H1 (cell line): Measurements from ENCODE around the gene MISFA. TPM values are rescaled to one million over a fixed set of nuclear protein-coding genes. Genes with fewer than 3 reads are reported as not detected.

Experiments
- CTCF ChIA-PET: fragments of 300-600 bp; sonication (Branson Sonifier 250); formaldehyde crosslinking; loops from one replicate; lab custom pipeline; 2021; ENCODE audit not compliant: partially characterized antibody; lab: Charles Lee
- POLR2A ChIA-PET: fragments of 300-600 bp; sonication (Branson Sonifier 250); formaldehyde crosslinking; loops from one replicate; lab custom pipeline; 2021; ENCODE audit warnings: inconsistent platforms; ENCODE audit not compliant: partially characterized antibody; lab: Charles Lee
- DNase-seq, 2 experiments: peaks; one replicate each; pipeline versions ENCODE4 v3.0.0 to v3.0.0-alpha.2; 2010 to 2022; ENCODE audit warnings: low spot score in 2 of 2, low read depth in 1 of 2, mixed read lengths in 1 of 2
- FAIRE-seq: peaks from 2 replicates; lab custom pipeline; 2011; peaks lifted over from hg19 to GRCh38; lab: Jason Lieb, UNC
- H2AFZ ChIP-seq: 2 replicates; pipeline ENCODE4 v1.8.1; 2012; ENCODE audit warnings: low read length, inconsistent platforms
- H2AK5ac ChIP-seq: 2 replicates; pipeline ENCODE4 v1.6.1; 2013; ENCODE audit warnings: low read depth, low read length
- H2BK120ac ChIP-seq: replicated peaks from 2 replicates; pipeline ENCODE3; 2013; ENCODE audit warnings: low read depth, low read length, inconsistent platforms
- H2BK12ac ChIP-seq: 2 replicates; pipeline ENCODE4 v1.6.1; 2013; ENCODE audit warnings: low read depth, low read length
- H2BK15ac ChIP-seq: 2 replicates; pipeline ENCODE4 v1.6.1; 2013; ENCODE audit warnings: low read length
- H2BK20ac ChIP-seq: 2 replicates; pipeline ENCODE4 v1.6.1; 2013; ENCODE audit warnings: low read length
- H2BK5ac ChIP-seq: 2 replicates; pipeline ENCODE4 v1.6.1; 2013; ENCODE audit warnings: low read depth, low read length
- H3K14ac ChIP-seq: 2 replicates; pipeline ENCODE4 v1.6.1; 2013; ENCODE audit warnings: inconsistent platforms; ENCODE audit not compliant: insufficient read length
- H3K18ac ChIP-seq: 2 replicates; pipeline ENCODE4 v1.6.1; 2013; ENCODE audit warnings: low read length; ENCODE audit errors: extremely low read depth
- H3K23ac ChIP-seq: 2 replicates; pipeline ENCODE4 v1.6.1; 2013; ENCODE audit warnings: inconsistent platforms; ENCODE audit not compliant: insufficient read length
- H3K23me2 ChIP-seq: 2 replicates; pipeline ENCODE4 v1.6.1; 2013; ENCODE audit warnings: low read depth, low read length
- H3K27ac ChIP-seq: 2 replicates; pipeline ENCODE4 v1.6.1; 2011; ENCODE audit warnings: low read depth, low read length, inconsistent platforms
- H3K27me3 ChIP-seq, 4 experiments: replicated peaks in 1 of 4; 1 replicate in 1 of 4; 2 replicates in 3 of 4; pipeline versions ENCODE4 v1.6.1 to v1.8.1; 2011 to 2013; ENCODE audit warnings: low read length in 3 of 4, mild to moderate bottlenecking in 3 of 4, inconsistent platforms in 2 of 4, mixed read lengths in 2 of 4, moderate library complexity in 1 of 4; ENCODE audit not compliant: control insufficient read depth in 3 of 4, insufficient read depth in 3 of 4; ENCODE audit errors: extremely low read depth in 1 of 4
- H3K36me3 ChIP-seq, 4 experiments: 2 replicates each; pipeline versions ENCODE4 v1.6.1 to v1.8.1; 2011 to 2013; ENCODE audit warnings: mild to moderate bottlenecking in 4 of 4, low read length in 3 of 4, moderate library complexity in 2 of 4, control low read depth in 1 of 4, inconsistent platforms in 1 of 4; ENCODE audit not compliant: insufficient read depth in 4 of 4, control insufficient read depth in 2 of 4
- H3K4ac ChIP-seq: replicated peaks from 2 replicates; pipeline ENCODE3; 2013; ENCODE audit warnings: low read length, low read depth, mixed read lengths, inconsistent platforms; ENCODE audit not compliant: insufficient read length
- H3K4me1 ChIP-seq, 4 experiments: replicated peaks in 1 of 4; 1 replicate in 1 of 4; 2 replicates in 3 of 4; pipeline versions ENCODE4 v1.6.1 to v1.8.1; 2011 to 2013; ENCODE audit warnings: low read length in 3 of 4, inconsistent platforms in 2 of 4, mixed read lengths in 1 of 4; ENCODE audit not compliant: insufficient read depth in 4 of 4, control insufficient read depth in 3 of 4
- H3K4me2 ChIP-seq, 2 experiments: 2 replicates each; pipeline versions ENCODE4 v1.6.1 to v1.8.1; 2011 to 2013; ENCODE audit warnings: low read depth in 2 of 2, low read length in 2 of 2, control low read depth in 1 of 2, inconsistent platforms in 1 of 2, mild to moderate bottlenecking in 1 of 2; ENCODE audit not compliant: insufficient read depth in 1 of 2
- H3K4me3 ChIP-seq, 4 experiments: fragments of 200-600, 300-600 bp in 1 of 4; sonication (generic), shearing (Covaris generic), sonication (Bioruptor Twin) in 1 of 4; 2 replicates each; pipeline versions ENCODE4 v1.5.1 to v1.8.1; 2011 to 2016; ENCODE audit warnings: low read length in 4 of 4, low read depth in 3 of 4, control low read depth in 2 of 4, inconsistent platforms in 2 of 4, mild to moderate bottlenecking in 2 of 4, mixed read lengths in 1 of 4, moderate library complexity in 1 of 4; ENCODE audit not compliant: insufficient read depth in 2 of 4; ENCODE audit errors: extremely low read depth in 1 of 4
- H3K56ac ChIP-seq: replicated peaks from 2 replicates; pipeline ENCODE3; 2013; ENCODE audit warnings: low read depth, mild to moderate bottlenecking, mixed read lengths, low read length, inconsistent platforms; ENCODE audit not compliant: insufficient read length
- H3K79me1 ChIP-seq: 2 replicates; pipeline ENCODE4 v1.6.1; 2013; ENCODE audit warnings: low read depth, low read length, control low read depth
- H3K79me2 ChIP-seq, 2 experiments: 2 replicates each; pipeline versions ENCODE4 v1.6.1 to v1.8.1; 2012 to 2013; ENCODE audit warnings: low read length in 2 of 2, mild to moderate bottlenecking in 2 of 2, inconsistent platforms in 1 of 2; ENCODE audit not compliant: insufficient read depth in 2 of 2, control insufficient read depth in 1 of 2
- H3K9ac ChIP-seq, 4 experiments: replicated peaks in 1 of 4; 1 replicate in 1 of 4; 2 replicates in 3 of 4; pipeline versions ENCODE4 v1.6.1 to v1.8.1; 2011 to 2013; ENCODE audit warnings: low read depth in 3 of 4, low read length in 3 of 4, control low read depth in 2 of 4, mild to moderate bottlenecking in 2 of 4, moderate library complexity in 2 of 4, inconsistent platforms in 1 of 4; ENCODE audit errors: extremely low read depth in 1 of 4
- H3K9me3 ChIP-seq, 2 experiments: 2 replicates each; pipeline versions ENCODE4 v1.6.1 to v1.8.1; 2012 to 2013; ENCODE audit warnings: mild to moderate bottlenecking in 2 of 2, moderate library complexity in 2 of 2, control low read depth in 1 of 2, inconsistent platforms in 1 of 2, low read depth in 1 of 2, low read length in 1 of 2, mixed read lengths in 1 of 2; ENCODE audit not compliant: insufficient read depth in 2 of 2
- H4K20me1 ChIP-seq, 2 experiments: replicated peaks in 1 of 2; 2 replicates each; pipeline versions ENCODE3 to v1.8.1; 2011 to 2013; ENCODE audit warnings: inconsistent platforms in 2 of 2, low read length in 2 of 2, mild to moderate bottlenecking in 1 of 2; ENCODE audit not compliant: insufficient read depth in 2 of 2, control insufficient read depth in 1 of 2
- H4K5ac ChIP-seq: 2 replicates; pipeline ENCODE4 v1.6.1; 2013; ENCODE audit warnings: low read length, low read depth, mixed read lengths, inconsistent platforms; ENCODE audit not compliant: insufficient read length
- H4K8ac ChIP-seq: 2 replicates; pipeline ENCODE4 v1.8.0; 2013; ENCODE audit warnings: mild to moderate bottlenecking, moderate library complexity, low read length, inconsistent platforms; ENCODE audit not compliant: insufficient read depth; ENCODE audit errors: extremely low read depth
- H4K91ac ChIP-seq: replicated peaks from 2 replicates; pipeline ENCODE3; 2013; ENCODE audit warnings: low read length, mixed read lengths, inconsistent platforms; ENCODE audit not compliant: insufficient read length
- CHD1 ChIP-seq: IDR thresholded peaks from 2 replicates; pipeline ENCODE4 v1.6.1; 2012; ENCODE audit warnings: low read depth, low read length, improper control_type of control experiment
- E2F6 ChIP-seq: IDR thresholded peaks from 2 replicates; pipeline ENCODE4 v1.6.1; 2012; ENCODE audit warnings: inconsistent platforms
- GTF2F1 ChIP-seq: IDR thresholded peaks from 2 replicates; pipeline ENCODE4 v1.6.1; 2012; ENCODE audit warnings: low read depth, low read length, improper control_type of control experiment, borderline replicate concordance
- HDAC2 ChIP-seq, 2 experiments: fragments of 300-600 bp in 1 of 2; sonication (generic) in 1 of 2; IDR thresholded peaks; 2 replicates each; pipeline ENCODE4 v1.6.1; 2011 to 2012; ENCODE audit warnings: low read depth in 2 of 2, low read length in 2 of 2, mild to moderate bottlenecking in 2 of 2, moderate library complexity in 2 of 2, borderline replicate concordance in 1 of 2, inconsistent platforms in 1 of 2
- SP4 ChIP-seq: IDR thresholded peaks from 2 replicates; pipeline ENCODE4 v1.6.1; 2012; ENCODE audit warnings: low read length, inconsistent platforms
- TEAD4 ChIP-seq: IDR thresholded peaks from 2 replicates; pipeline ENCODE4 v1.6.1; 2012; ENCODE audit warnings: low read depth, low read length, inconsistent platforms, mixed read lengths
- WGBS, 2 experiments: shearing (Covaris generic) in 1 of 2; methylation state at CpG; one replicate each; pipeline versions ENCODE4 v1.1.6 to v1.1.7; 2013 to 2015; ENCODE audit warnings: low lambda C conversion rate in 2 of 2, mixed read lengths in 2 of 2, inconsistent platforms in 1 of 2, low coverage in 1 of 2, missing lambda C conversion rate in 1 of 2; ENCODE audit not compliant: insufficient replicate concordance in 2 of 2, insufficient coverage in 1 of 2, insufficient read length in 1 of 2; ENCODE audit errors: extremely low coverage in 1 of 2, missing lambda C conversion rate in 1 of 2; 5-methylcytosine and 5-hydroxymethylcytosine counted together
- polyA plus RNA-seq, 7 experiments: library from polyadenylated mRNA; depleted of rRNA in 3 of 7; stranded (reverse) in 5 of 7; unstranded in 2 of 7; fragments of >200 nt in 5 of 7; fragments of 200-250 nt in 2 of 7; gene quantifications; 1 replicate in 5 of 7; 2 replicates in 1 of 7; 4 replicates in 1 of 7; pipeline versions ENCODE4 v1.2.1 to v1.2.3, GENCODE V29; 2011 to 2013; ENCODE audit warnings: missing spikeins in 2 of 7, mixed read lengths in 2 of 7
- total RNA-seq: library from RNA; stranded (reverse); fragmentation: NEBNext Ultra II Directional; extraction: Animal tissue kit (Norgen Biotek cat#: 25700); gene quantifications from 2 replicates; pipeline ENCODE4 v1.2.1, GENCODE V29; 2021

The MISFA gene
- total and polyA plus RNA-seq, 2 of the 8 experiments (the other 6 are each of a cell fraction or from before 2014, with no cell fraction given): 0.51 to 3.8 TPM

- Histone ChIP-seq H4K8ac (no peak overlapping the region), H3K36me3 (no peaks in the 10 kb centered on the region), H3K14ac (no peak overlapping the region), H3K4me2 (no peak overlapping the region), H2BK20ac (no peak overlapping the region), H2BK5ac (no peak overlapping the region), H4K91ac (no peak overlapping the region), H3K27ac (no peak overlapping the region), H3K27me3 (no peaks in the 10 kb centered on the region), H2AK5ac (no peak overlapping the region), H3K4me1 (no peaks in the 10 kb centered on the region), H4K5ac (no peak overlapping the region), H3K18ac (no peak overlapping the region), H3K79me2 (no peaks in the 10 kb centered on the region), H3K4ac (no peak overlapping the region), H3K23me2 (no peaks in the 10 kb centered on the region), H3K4me3 (no peak overlapping the region), H3K79me1 (no peaks in the 10 kb centered on the region), H3K56ac (no peak overlapping the region), H4K20me1 (no peaks in the 10 kb centered on the region), H2AFZ (no peak overlapping the region), H2BK12ac (no peak overlapping the region), H2BK15ac (no peak overlapping the region), H3K23ac (no peak overlapping the region), H3K9me3 (no peaks in the 10 kb centered on the region), H2BK120ac (no peak overlapping the region), H3K9ac (no peak overlapping the region)
- TF ChIP-seq TEAD4 (no peak), SP4 (no peak), E2F6 (no peak), CHD1 (no peak), GTF2F1 (no peak), HDAC2 (IDR thresholded peaks at IDR 0.05; ENCODE audit: borderline replicate concordance in 1 of 2, low read depth in 2 of 2, low read length in 2 of 2) (no peak)
- ChIA-PET POLR2A (interaction anchor here (1.2 kb wide), 2 partner anchors 21 to 139 kb away, joined by 3 read pairs; no protein-coding TSS in a partner anchor), CTCF (interaction anchor here (0.6 to 3.7 kb wide), 16 partner anchors 14 to 576 kb away, joined by 3 to 30 read pairs (median 4); no protein-coding TSS in a partner anchor)
- WGBS, 2 experiments: 88% methylated on average over 4 of the region's 4 CpGs; no CpG with 5 or more reads in 1 of the 2 experiments
- no peak for FAIRE-seq
- no peak for DNase-seq
These were observed 50.8 kb downstream of the MISFA start for GRCh38 chr11:18650353-18650752.
